Neutrophil (primary cell): ENCODE measurements around the gene DCP1A.

Source experiments
- H3K27ac ChIP-seq: fragments of 200-600 bp; sonication (generic); 2 replicates; pipeline ENCODE4 v1.5.1; 2016; ENCODE audit warnings: mild to moderate bottlenecking, moderate library complexity
- H3K27me3 ChIP-seq: fragments of 200-600 bp; sonication (generic); 2 replicates; pipeline ENCODE4 v1.6.0; 2016; ENCODE audit warnings: mild to moderate bottlenecking
- H3K36me3 ChIP-seq: fragments of 200-600 bp; sonication (generic); 2 replicates; pipeline ENCODE4 v1.5.1; 2017
- H3K4me1 ChIP-seq, 2 experiments: fragments of 200-600 bp in 1 of 2; sonication (generic) in 1 of 2; 1 replicate in 1 of 2; 2 replicates in 1 of 2; pipeline versions ENCODE4 v1.5.1 to v1.6.1; 2013 to 2016; ENCODE audit warnings: low read depth in 1 of 2, low read length in 1 of 2, mild to moderate bottlenecking in 1 of 2, moderate library complexity in 1 of 2; ENCODE audit not compliant: control insufficient read depth in 1 of 2, insufficient read depth in 1 of 2
- H3K4me3 ChIP-seq, 2 experiments: fragments of 200-600 bp in 1 of 2; sonication (generic) in 1 of 2; 1 replicate in 1 of 2; 2 replicates in 1 of 2; pipeline ENCODE4 v1.5.1; 2013 to 2016; ENCODE audit warnings: low read depth in 1 of 2, low read length in 1 of 2, mild to moderate bottlenecking in 1 of 2, moderate library complexity in 1 of 2
- H3K9me3 ChIP-seq: fragments of 200-600 bp; sonication (generic); 2 replicates; pipeline ENCODE4 v1.5.1; 2016
- TF ChIP-seq, protein P1 (sequence below): fragments of 200-600 bp; sonication (generic); IDR thresholded peaks from 2 replicates; pipeline ENCODE4 v1.5.1; 2016; ENCODE audit warnings: antibody characterized with exemption

Gene DCP1A

DNA sequence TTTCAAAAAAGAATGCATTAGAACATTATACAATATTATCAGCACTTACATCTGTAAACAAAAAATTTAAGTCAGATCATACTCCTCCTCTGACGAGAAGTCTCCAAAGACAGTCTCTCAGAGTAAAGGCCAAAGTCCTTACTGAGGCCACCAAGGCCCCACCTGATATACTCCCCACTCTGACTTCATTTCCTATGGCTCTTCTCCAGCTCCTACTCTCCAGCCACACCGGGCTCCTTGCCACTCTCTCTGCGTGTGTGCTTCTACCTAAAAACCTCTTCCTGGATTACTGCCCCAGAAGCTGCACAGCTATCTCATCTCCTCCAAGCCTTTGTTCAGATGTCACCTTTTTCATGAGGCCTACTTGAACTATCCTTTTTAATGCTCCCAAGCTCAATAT lies 5.0 kb downstream of the DCP1A start:
- Histone ChIP-seq H3K27me3 (no peaks in the 10 kb centered on the region), H3K4me1 (peaks cover 7 to 11% of the 10 kb centered on the region in 2 experiments), H3K4me3 (no peak overlapping the region), H3K27ac (no peak overlapping the region), H3K9me3 (no peaks in the 10 kb centered on the region), H3K36me3 (peaks cover 51% of the 10 kb centered on the region)
- TF ChIP-seq, protein P1, sequence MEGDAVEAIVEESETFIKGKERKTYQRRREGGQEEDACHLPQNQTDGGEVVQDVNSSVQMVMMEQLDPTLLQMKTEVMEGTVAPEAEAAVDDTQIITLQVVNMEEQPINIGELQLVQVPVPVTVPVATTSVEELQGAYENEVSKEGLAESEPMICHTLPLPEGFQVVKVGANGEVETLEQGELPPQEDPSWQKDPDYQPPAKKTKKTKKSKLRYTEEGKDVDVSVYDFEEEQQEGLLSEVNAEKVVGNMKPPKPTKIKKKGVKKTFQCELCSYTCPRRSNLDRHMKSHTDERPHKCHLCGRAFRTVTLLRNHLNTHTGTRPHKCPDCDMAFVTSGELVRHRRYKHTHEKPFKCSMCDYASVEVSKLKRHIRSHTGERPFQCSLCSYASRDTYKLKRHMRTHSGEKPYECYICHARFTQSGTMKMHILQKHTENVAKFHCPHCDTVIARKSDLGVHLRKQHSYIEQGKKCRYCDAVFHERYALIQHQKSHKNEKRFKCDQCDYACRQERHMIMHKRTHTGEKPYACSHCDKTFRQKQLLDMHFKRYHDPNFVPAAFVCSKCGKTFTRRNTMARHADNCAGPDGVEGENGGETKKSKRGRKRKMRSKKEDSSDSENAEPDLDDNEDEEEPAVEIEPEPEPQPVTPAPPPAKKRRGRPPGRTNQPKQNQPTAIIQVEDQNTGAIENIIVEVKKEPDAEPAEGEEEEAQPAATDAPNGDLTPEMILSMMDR = no peak

DNA sequence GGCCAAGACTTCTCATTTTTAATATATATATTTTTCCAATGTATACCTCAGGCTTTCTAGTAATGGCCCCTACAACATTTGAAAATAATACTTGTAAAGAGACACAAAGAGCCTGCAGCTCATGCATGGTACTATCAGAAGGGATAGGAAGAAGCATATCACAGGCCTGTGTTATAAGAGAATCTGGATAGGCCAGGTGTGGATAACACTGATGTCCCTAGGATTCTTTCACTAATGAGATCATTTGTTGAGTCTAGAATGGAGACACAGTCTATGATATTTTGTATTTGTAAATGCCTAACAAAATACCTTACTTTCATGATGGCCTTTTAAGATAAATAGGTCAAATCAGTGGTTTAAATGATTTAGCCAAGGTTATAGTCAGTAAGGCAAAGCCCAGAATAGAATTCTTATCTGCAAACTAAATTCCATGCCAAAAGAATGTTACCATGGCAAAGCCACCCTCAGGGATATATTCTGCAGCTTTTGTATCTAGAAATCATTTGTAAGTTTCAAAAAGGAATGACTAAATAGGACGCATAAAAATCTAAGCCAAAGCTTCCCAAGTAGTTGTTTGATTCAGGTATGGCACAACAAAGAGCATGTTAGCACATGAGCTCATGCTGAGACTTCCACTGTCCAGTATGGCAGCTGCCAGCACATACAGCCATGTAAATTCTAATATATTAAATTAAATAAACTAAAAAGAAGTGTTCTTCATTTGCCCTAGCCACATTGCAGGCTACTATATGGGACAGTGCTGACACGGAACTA lies 10.0 kb downstream of the DCP1A start:
- peaks cover 65% of the 10 kb centered on the region for H3K36me3 ChIP-seq
- no peaks in the 10 kb centered on the region for H3K9me3 ChIP-seq
- no peak overlapping the region for H3K4me3 ChIP-seq
- no peaks in the 10 kb centered on the region for H3K27me3 ChIP-seq
- no peak overlapping the region for H3K27ac ChIP-seq
- TF ChIP-seq, protein P1 = no peak
- no peaks in the 10 kb centered on the region for H3K4me1 ChIP-seq

DNA sequence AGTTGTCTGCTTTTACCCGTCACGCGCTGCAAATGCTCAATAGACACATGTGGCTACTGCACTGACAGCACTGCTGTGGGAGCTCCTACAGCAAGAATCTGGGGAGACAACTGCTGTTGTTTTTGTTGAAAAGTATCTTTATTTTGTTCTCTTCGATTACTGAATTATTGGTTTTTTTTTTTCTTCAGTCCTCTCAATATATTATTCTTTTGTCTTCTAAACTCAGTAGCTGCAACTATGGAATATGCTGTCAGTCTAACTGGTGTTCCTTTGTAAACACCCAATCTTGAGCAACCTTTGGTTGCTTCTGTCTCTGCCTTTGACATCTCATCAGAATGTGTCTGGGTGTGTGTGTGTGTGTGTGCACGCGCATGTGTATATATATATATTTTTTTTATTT lies 12.6 kb downstream of the DCP1A start:
- H3K27me3 ChIP-seq = no peaks in the 10 kb centered on the region
- no peaks in the 10 kb centered on the region for H3K9me3 ChIP-seq
- peaks cover 48% of the 10 kb centered on the region for H3K36me3 ChIP-seq
- H3K27ac ChIP-seq = no peak overlapping the region
- no peaks in the 10 kb centered on the region for H3K4me1 ChIP-seq
- no peak overlapping the region for H3K4me3 ChIP-seq
- TF ChIP-seq, protein P1 = no peak

DNA sequence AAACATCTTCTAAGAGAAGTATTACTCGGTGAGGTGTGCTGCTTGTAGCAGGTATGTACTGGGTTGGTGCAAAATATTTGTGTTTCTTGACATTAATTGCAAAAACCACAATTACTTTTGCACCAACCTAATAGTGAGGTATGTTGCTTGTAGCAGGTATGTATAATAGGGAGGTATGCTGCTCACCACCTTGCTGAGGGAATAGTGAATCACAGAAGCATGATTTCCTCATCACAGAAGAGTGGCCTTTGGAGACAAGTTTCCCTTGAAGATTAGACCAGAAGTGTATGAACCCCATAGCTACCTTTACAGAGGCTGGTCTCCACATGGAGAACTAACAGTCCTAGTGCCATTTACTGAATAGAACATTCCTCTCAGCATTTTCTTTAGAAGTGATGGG lies 15.5 kb downstream of the DCP1A start:
- TF ChIP-seq, protein P1 = no peak
- H3K4me1 ChIP-seq = peaks cover 12 to 13% of the 10 kb centered on the region in 2 experiments

DNA sequence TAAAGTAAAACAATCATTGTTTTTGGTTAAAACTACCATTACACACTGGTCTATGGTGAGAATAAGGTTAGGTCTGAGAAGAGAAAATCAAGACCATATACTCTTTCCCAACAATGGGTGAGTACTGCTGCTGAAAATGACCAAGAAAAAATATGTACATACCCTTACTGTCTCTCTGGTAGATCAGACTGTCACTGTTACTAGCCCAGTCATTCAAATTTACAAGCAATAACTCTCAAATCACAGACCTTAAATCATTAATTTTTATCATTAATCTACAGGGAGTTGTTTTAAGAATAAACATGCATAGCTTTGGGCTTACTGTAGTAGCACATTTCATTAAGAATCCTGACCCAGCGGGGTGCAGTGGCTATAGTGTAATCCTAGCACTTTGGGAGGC lies 17.4 kb downstream of the DCP1A start:
- H3K27ac ChIP-seq = no peak overlapping the region
- peaks cover 12 to 13% of the 10 kb centered on the region in 2 experiments for H3K4me1 ChIP-seq
- TF ChIP-seq, protein P1 = no peak
- H3K9me3 ChIP-seq = no peaks in the 10 kb centered on the region
- no peaks in the 10 kb centered on the region for H3K27me3 ChIP-seq
- H3K36me3 ChIP-seq = peaks cover 27% of the 10 kb centered on the region
- H3K4me3 ChIP-seq = no peak overlapping the region

More for the DNA sequence above, 15.5 kb downstream of the DCP1A start:
- H3K27ac ChIP-seq = no peak overlapping the region
- no peak overlapping the region for H3K4me3 ChIP-seq
- H3K36me3 ChIP-seq = peaks cover 30% of the 10 kb centered on the region
- H3K27me3 ChIP-seq = no peaks in the 10 kb centered on the region
- no peaks in the 10 kb centered on the region for H3K9me3 ChIP-seq
